H9 (cell line): ENCODE measurements around the gene UBXN10. TPM values are rescaled to one million over a fixed set of nuclear protein-coding genes. Genes with fewer than 3 reads are reported as not detected.
A peak's percentile ranks its signal among the peaks of the same experiment; 100 is the strongest.

Experiments used
- DNase-seq: peaks from one replicate; pipeline ENCODE4 v3.0.0-alpha.2; 2017
- H2AFZ ChIP-seq: one replicate; pipeline ENCODE4 v1.6.1; 2013; ENCODE audit warnings: mild to moderate bottlenecking, low read length, control low read depth, moderate library complexity
- H2AK5ac ChIP-seq: 2 replicates; pipeline ENCODE4 v1.6.1; 2013; ENCODE audit warnings: low read length, control low read depth, mixed read lengths; ENCODE audit not compliant: insufficient read length
- H2BK120ac ChIP-seq: one replicate; pipeline ENCODE4 v1.6.1; 2013; ENCODE audit warnings: low read depth, mild to moderate bottlenecking, low read length, control low read depth, inconsistent platforms; ENCODE audit not compliant: poor library complexity, severe bottlenecking
- H2BK12ac ChIP-seq: 2 replicates; pipeline ENCODE4 v1.6.1; 2013; ENCODE audit warnings: low read length, control low read depth, mixed read lengths, low read depth; ENCODE audit not compliant: insufficient read length
- H2BK15ac ChIP-seq: 2 replicates; pipeline ENCODE4 v1.6.1; 2013; ENCODE audit warnings: low read depth, low read length, control low read depth
- H2BK20ac ChIP-seq: one replicate; pipeline ENCODE4 v1.6.1; 2013; ENCODE audit warnings: low read depth, mild to moderate bottlenecking, low read length, control low read depth, inconsistent platforms; ENCODE audit not compliant: poor library complexity, severe bottlenecking
- H2BK5ac ChIP-seq: 2 replicates; pipeline ENCODE4 v1.6.1; 2013; ENCODE audit warnings: low read length, control low read depth, mixed read lengths; ENCODE audit not compliant: insufficient read length
- H3K14ac ChIP-seq: 2 replicates; pipeline ENCODE4 v1.6.1; 2013; ENCODE audit warnings: low read length, control low read depth; ENCODE audit not compliant: insufficient read depth
- H3K18ac ChIP-seq: 2 replicates; pipeline ENCODE4 v1.6.1; 2013; ENCODE audit warnings: low read depth, mild to moderate bottlenecking, mixed read lengths, low read length, control low read depth; ENCODE audit not compliant: insufficient read length
- H3K23ac ChIP-seq: 2 replicates; pipeline ENCODE4 v1.6.1; 2013; ENCODE audit warnings: low read length, control low read depth, mixed read lengths, low read depth; ENCODE audit not compliant: insufficient read length
- H3K23me2 ChIP-seq: 2 replicates; pipeline ENCODE4 v1.6.1; 2013; ENCODE audit warnings: low read depth, mild to moderate bottlenecking, mixed read lengths, low read length, control low read depth; ENCODE audit not compliant: insufficient read length, poor library complexity, severe bottlenecking
- H3K27ac ChIP-seq: 2 replicates; pipeline ENCODE4 v1.5.1; 2013; ENCODE audit warnings: low read length, control low read depth, mixed read lengths, low read depth; ENCODE audit not compliant: insufficient read length
- H3K27me3 ChIP-seq: 2 replicates; pipeline ENCODE4 v1.6.1; 2013; ENCODE audit warnings: low read length, control low read depth, inconsistent platforms; ENCODE audit not compliant: insufficient read depth
- H3K4ac ChIP-seq: 2 replicates; pipeline ENCODE4 v1.6.1; 2013; ENCODE audit warnings: low read depth, mild to moderate bottlenecking, control low read depth, inconsistent platforms, low read length, moderate library complexity
- H3K4me1 ChIP-seq: 2 replicates; pipeline ENCODE4 v1.6.1; 2013; ENCODE audit warnings: low read length, control low read depth, inconsistent platforms; ENCODE audit not compliant: insufficient read depth
- H3K4me2 ChIP-seq: 2 replicates; pipeline ENCODE4 v1.6.1; 2013; ENCODE audit warnings: low read length, control low read depth, mixed read lengths; ENCODE audit not compliant: insufficient read length, insufficient read depth
- H3K56ac ChIP-seq: 2 replicates; pipeline ENCODE4 v1.6.1; 2013; ENCODE audit warnings: low read depth, mild to moderate bottlenecking, mixed read lengths, low read length, control low read depth; ENCODE audit not compliant: insufficient read length
- H3K79me1 ChIP-seq: 2 replicates; pipeline ENCODE4 v1.6.1; 2013; ENCODE audit warnings: low read depth, mild to moderate bottlenecking, moderate library complexity, low read length, control low read depth, inconsistent platforms; ENCODE audit not compliant: insufficient read depth, poor library complexity, severe bottlenecking
- H3K79me2 ChIP-seq: 2 replicates; pipeline ENCODE4 v1.6.1; 2013; ENCODE audit warnings: low read length, control low read depth, inconsistent platforms; ENCODE audit not compliant: insufficient read depth
- H3K9ac ChIP-seq: 2 replicates; pipeline ENCODE4 v1.6.1; 2013; ENCODE audit warnings: low read length, control low read depth, mixed read lengths; ENCODE audit not compliant: insufficient read length; ENCODE audit errors: extremely low read depth
- H3K9me3 ChIP-seq: one replicate; pipeline ENCODE4 v1.6.1; 2013; ENCODE audit warnings: low read depth, low read length, inconsistent platforms; ENCODE audit not compliant: control insufficient read depth
- H3T11ph ChIP-seq: one replicate; pipeline ENCODE4 v1.6.1; 2013; ENCODE audit warnings: mild to moderate bottlenecking, low read length, control low read depth, inconsistent platforms
- H4K20me1 ChIP-seq: one replicate; pipeline ENCODE4 v1.6.1; 2013; ENCODE audit not compliant: control insufficient read depth, insufficient read length, insufficient read depth
- H4K5ac ChIP-seq: 2 replicates; pipeline ENCODE4 v1.6.1; 2013; ENCODE audit warnings: low read depth, mild to moderate bottlenecking, mixed read lengths, low read length, control low read depth; ENCODE audit not compliant: insufficient read length
- H4K8ac ChIP-seq: replicated peaks from 2 replicates; pipeline ENCODE4 v1.6.1; 2013; ENCODE audit warnings: low read length, control low read depth, mixed read lengths, low read depth; ENCODE audit not compliant: insufficient read length
- H4K91ac ChIP-seq: 2 replicates; pipeline ENCODE4 v1.6.1; 2013; ENCODE audit warnings: low read depth, mild to moderate bottlenecking, moderate library complexity, mixed read lengths, low read length, control low read depth; ENCODE audit not compliant: insufficient read length
- H3K27ac Mint-ChIP-seq, 3 experiments: 2 replicates in 2 of 3; 3 replicates in 1 of 3; pipeline ENCODE4 v1.8.0; 2020 to 2021; ENCODE audit warnings: mixed read lengths in 3 of 3, mild to moderate bottlenecking in 1 of 3, moderate library complexity in 1 of 3
- H3K27me3 Mint-ChIP-seq: 2 replicates; pipeline ENCODE4 v1.8.0; 2021; ENCODE audit warnings: low read depth, mild to moderate bottlenecking, moderate library complexity, mixed read lengths
- H3K36me3 Mint-ChIP-seq, 3 experiments: 2 replicates in 2 of 3; 3 replicates in 1 of 3; pipeline ENCODE4 v1.8.0; 2020 to 2021; ENCODE audit warnings: low read depth in 3 of 3, mixed read lengths in 3 of 3; ENCODE audit not compliant: insufficient read depth in 1 of 3
- H3K4me1 Mint-ChIP-seq, 2 experiments: 2 replicates each; pipeline ENCODE4 v1.8.0; 2020; ENCODE audit warnings: mixed read lengths in 2 of 2
- H3K4me3 Mint-ChIP-seq, 2 experiments: 2 replicates in 1 of 2; 3 replicates in 1 of 2; pipeline ENCODE4 v1.8.0; 2020 to 2021; ENCODE audit warnings: mild to moderate bottlenecking in 2 of 2, mixed read lengths in 2 of 2, moderate library complexity in 1 of 2
- H3K9me3 Mint-ChIP-seq, 2 experiments: 2 replicates in 1 of 2; 3 replicates in 1 of 2; pipeline ENCODE4 v1.8.0; 2020; ENCODE audit warnings: mild to moderate bottlenecking in 2 of 2, mixed read lengths in 2 of 2, moderate library complexity in 1 of 2
- CTCF ChIP-seq: fragments of 200-600 bp; sonication (generic); conservative IDR thresholded peaks from 3 replicates; pipeline ENCODE4 v1.8.0; 2021; ENCODE audit warnings: antibody characterized with exemption, mild to moderate bottlenecking
- WGBS: extraction: QIAGEN DNeasy Blood & Tissue Kit; methylation state at CpG from one replicate; pipeline ENCODE4 v1.1.7; 2013; ENCODE audit warnings: missing lambda C conversion rate, low lambda C conversion rate, mixed read lengths; ENCODE audit not compliant: insufficient read length; ENCODE audit errors: extremely low coverage; 5-methylcytosine and 5-hydroxymethylcytosine counted together
- total RNA-seq: library from RNA; stranded (reverse); gene quantifications from 2 replicates; pipeline ENCODE4 v1.2.1, GENCODE V29; 2021

Gene UBXN10
- total RNA-seq, 1 experiment from 2014 or later, result 0.59 TPM

DNA sequence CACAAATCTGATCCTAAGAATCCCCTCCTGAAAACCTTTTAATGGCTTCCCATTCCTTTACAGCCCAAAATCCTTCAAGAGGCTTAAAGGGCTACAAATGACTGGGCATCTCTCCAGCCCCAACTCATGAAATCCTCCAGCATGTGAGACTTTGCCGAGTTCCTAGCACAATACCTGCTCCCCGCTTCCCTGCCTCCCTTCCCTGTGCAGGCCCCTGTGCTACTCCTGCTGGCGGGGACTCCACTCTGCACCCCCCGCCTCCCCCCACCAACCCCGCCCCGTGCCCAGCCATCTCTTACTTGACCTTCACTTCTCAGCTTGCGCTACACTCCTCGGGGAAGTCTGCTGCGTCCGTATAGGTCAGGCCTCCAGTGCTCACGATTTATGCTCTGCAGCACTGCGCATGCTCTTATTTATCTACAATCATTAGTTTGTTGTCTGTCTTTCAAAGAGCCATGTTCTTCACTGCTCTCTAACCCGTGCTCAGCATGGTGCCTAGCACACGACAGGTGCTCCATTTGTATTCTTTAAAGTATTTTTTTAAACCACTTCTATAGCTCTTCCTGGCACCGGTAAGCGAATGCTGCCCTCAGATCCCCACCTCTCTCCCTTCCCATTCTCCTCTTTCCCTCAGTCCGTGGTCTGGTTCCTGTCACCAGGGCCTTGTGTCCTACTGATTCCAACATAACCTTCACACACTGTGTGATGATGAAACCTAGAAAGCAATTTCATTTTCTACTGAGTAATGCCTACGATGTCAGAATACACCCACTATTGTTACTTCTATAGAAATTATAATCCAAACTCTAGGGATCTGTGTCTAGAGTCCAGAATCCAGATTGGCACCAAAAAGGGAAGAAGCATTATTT, 37.9 kb downstream of the UBXN10 start:
- peak; percentile 51 for DNase-seq
- no peak overlapping the region for H3K4me2 ChIP-seq
- no peak overlapping the region for H3K23ac ChIP-seq
- no peak overlapping the region for H2BK5ac ChIP-seq
- H3K27me3 ChIP-seq, result peaks cover 2% of the 10 kb centered on the region; the same call in 1 of the 2 replicates
- Mint-ChIP-seq H3K4me1 (peaks cover 4 to 14% of the 10 kb centered on the region in 2 experiments), H3K9me3 (no peaks in the 10 kb centered on the region), H3K36me3 (no peaks in the 10 kb centered on the region), H3K27me3 (peaks cover 53% of the 10 kb centered on the region), H3K4me3 (no peak overlapping the region; a peak in 1 of 5 replicates), H3K27ac (no peak overlapping the region)
- no peak overlapping the region for H4K8ac ChIP-seq
- no peaks in the 10 kb centered on the region for H3K79me1 ChIP-seq
- TF ChIP-seq CTCF, result no peak; the same call in 2 of the 3 replicates
- no peaks in the 10 kb centered on the region for H4K20me1 ChIP-seq
- H3K23me2 ChIP-seq, result no peaks in the 10 kb centered on the region
- no peak overlapping the region for H4K5ac ChIP-seq
- H2AFZ ChIP-seq, result no peak overlapping the region
- H3K27ac ChIP-seq, result no peak overlapping the region
- no peak overlapping the region for H3K18ac ChIP-seq
- H3K56ac ChIP-seq, result no peak overlapping the region
- no peak overlapping the region for H2BK15ac ChIP-seq
- no peak overlapping the region for H3K4ac ChIP-seq
- no peak overlapping the region for H3K9ac ChIP-seq
- no peak overlapping the region for H4K91ac ChIP-seq
- H2BK12ac ChIP-seq, result no peak overlapping the region
- H2BK20ac ChIP-seq, result no peak overlapping the region
- no CpG with 5 or more reads among the region's 18 CpGs for WGBS
- no peaks in the 10 kb centered on the region for H3K9me3 ChIP-seq
- H3K4me1 ChIP-seq, result no peaks in the 10 kb centered on the region
- no peak overlapping the region for H2AK5ac ChIP-seq
- no peak overlapping the region for H2BK120ac ChIP-seq
- H3T11ph ChIP-seq, result no peak overlapping the region
- H3K14ac ChIP-seq, result no peak overlapping the region
- no peaks in the 10 kb centered on the region for H3K79me2 ChIP-seq
